Astrocyte of the hippocampus (primary cell): ENCODE data around the gene C13orf46.

Experiments used
- DNase-seq: peaks from one replicate; pipeline ENCODE4 v3.0.0; 2011; ENCODE audit warnings: low read depth, low spot score

The C13orf46 gene

GRCh38 chr13:113955235-113955634 is 18.6 kb downstream of the C13orf46 start:
- DNase-seq, result no peak

GRCh38 chr13:113954046-113954835 is 19.6 kb downstream of the C13orf46 start:
- no peak for DNase-seq

GRCh38 chr13:113953561-113953960 is 20.3 kb downstream of the C13orf46 start:
- no peak for DNase-seq

GRCh38 chr13:113952983-113953520 is 20.8 kb downstream of the C13orf46 start:
- no peak for DNase-seq

GRCh38 chr13:113952151-113952982 is 21.5 kb downstream of the C13orf46 start:
- DNase-seq, result no peak

- peak; percentile 82 for DNase-seq
Measured at GRCh38 chr13:113951246-113951999, 22.5 kb downstream of the C13orf46 start.

GRCh38 chr13:113950451-113951245 is 23.2 kb downstream of the C13orf46 start:
- no peak for DNase-seq

- DNase-seq, result no peak
Measured at GRCh38 chr13:113949546-113949945, 24.3 kb downstream of the C13orf46 start.

- DNase-seq, result no peak
Measured at GRCh38 chr13:113948034-113948742, 25.7 kb downstream of the C13orf46 start.

- DNase-seq, result peak; percentile 56
Measured at GRCh38 chr13:113947311-113948033, 26.4 kb downstream of the C13orf46 start.

GRCh38 chr13:113946409-113947181 is 27.3 kb downstream of the C13orf46 start:
- no peak for DNase-seq

- DNase-seq, result no peak
Measured at GRCh38 chr13:113945857-113946408, 27.9 kb downstream of the C13orf46 start.

GRCh38 chr13:113943821-113944565 is 29.9 kb downstream of the C13orf46 start:
- no peak for DNase-seq

- DNase-seq, result no peak
Measured at GRCh38 chr13:113942591-113943103, 31.2 kb downstream of the C13orf46 start.

- DNase-seq, result peak; percentile 76
Measured at GRCh38 chr13:113941571-113942191, 32.2 kb downstream of the C13orf46 start.

GRCh38 chr13:113939944-113940297 is 34.0 kb downstream of the C13orf46 start:
- no peak for DNase-seq
